Tibial artery (tissue), 4 donors: Measurements from ENCODE around the gene ZBED2.

Experiments
- DNase-seq, 2 donors: peaks; one replicate each; pipeline ENCODE4 v3.0.0-alpha.2; 2019
- H3K27ac ChIP-seq, 2 donors: fragments of 200-600 bp; sonication (generic) in 1 of 2; 1 replicate in 1 of 2; 2 replicates in 1 of 2; pipeline ENCODE4 v1.5.1; 2018 to 2019; ENCODE audit warnings: mild to moderate bottlenecking in 1 of 2
- H3K27me3 ChIP-seq, 2 donors: fragments of 200-600 bp; sonication (generic) in 1 of 2; one replicate each; pipeline versions ENCODE4 v1.5.1 to v1.6.0; 2016 to 2019
- H3K36me3 ChIP-seq, 3 donors: fragments of 200-600 bp; sonication (generic) in 2 of 3; one replicate each; pipeline ENCODE4 v1.5.1; 2016 to 2019; ENCODE audit warnings: mild to moderate bottlenecking in 2 of 3
- H3K4me1 ChIP-seq, 4 donors: fragments of 200-600 bp; sonication (generic) in 2 of 4; 1 replicate in 3 of 4; 2 replicates in 1 of 4; pipeline ENCODE4 v1.5.1; 2016 to 2019
- H3K4me3 ChIP-seq, 2 donors: fragments of 200-600 bp; sonication (generic) in 1 of 2; 1 replicate in 1 of 2; 2 replicates in 1 of 2; pipeline ENCODE4 v1.5.1; 2018 to 2019; ENCODE audit warnings: mild to moderate bottlenecking in 2 of 2
- H3K9me3 ChIP-seq, 3 donors: fragments of 200-600 bp; sonication (generic) in 1 of 3; one replicate each; pipeline ENCODE4 v1.5.1; 2016 to 2019
- CTCF ChIP-seq, 2 experiments: fragments of 200-600 bp in 1 of 2; fragments of 450-650 bp in 1 of 2; IDR thresholded peaks; one replicate each; pipeline ENCODE4 v1.5.1; 2017 to 2019; ENCODE audit warnings: antibody characterized with exemption in 2 of 2, mild to moderate bottlenecking in 1 of 2, moderate library complexity in 1 of 2
- intact Hi-C: fragments of 100-400 bp; cut with DNase I; formaldehyde crosslinking; loops from one replicate; pipeline ENCODE4 v1.15.0; 2023; ENCODE audit warnings: low total_unique reads

ZBED2 gene

GRCh38 chr3:111589303-111590142 lies 5.6 kb downstream of the ZBED2 start:
- Histone ChIP-seq H3K27ac (no peak overlapping the region), H3K4me1 (no peaks in the 10 kb centered on the region), H3K4me3 (no peak overlapping the region), H3K36me3 (no peaks in the 10 kb centered on the region), H3K9me3 (no peaks in the 10 kb centered on the region), H3K27me3 (no peaks in the 10 kb centered on the region)
- no peak for TF ChIP-seq CTCF (IDR thresholded peaks at IDR 0.05)
- intact Hi-C loops: no loop called here
- no peak for DNase-seq

GRCh38 chr3:111588527-111588926 lies 6.6 kb downstream of the ZBED2 start:
- H3K36me3 ChIP-seq: no peaks in the 10 kb centered on the region
- TF ChIP-seq CTCF (IDR thresholded peaks at IDR 0.05): no peak
- H3K4me3 ChIP-seq: no peak overlapping the region
- H3K27me3 ChIP-seq: no peaks in the 10 kb centered on the region
- no peaks in the 10 kb centered on the region for H3K4me1 ChIP-seq
- no peak overlapping the region for H3K27ac ChIP-seq
- intact Hi-C loops: no loop called here
- H3K9me3 ChIP-seq: no peaks in the 10 kb centered on the region
- DNase-seq: no peak

- intact Hi-C loops: no loop called here
- peaks cover 0 to 5% (median 0%) of the 10 kb centered on the region in 4 donors for H3K4me1 ChIP-seq
- no peaks in the 10 kb centered on the region for H3K36me3 ChIP-seq
- no peaks in the 10 kb centered on the region for H3K9me3 ChIP-seq
- no peak for DNase-seq
- no peak overlapping the region for H3K4me3 ChIP-seq
- TF ChIP-seq CTCF (IDR thresholded peaks at IDR 0.05): no peak
- H3K27ac ChIP-seq: no peak overlapping the region
- H3K27me3 ChIP-seq: no peaks in the 10 kb centered on the region
Observed at GRCh38 chr3:111585217-111585616, 9.9 kb downstream of the ZBED2 start.

GRCh38 chr3:111584744-111585143 lies 10.4 kb downstream of the ZBED2 start:
- no peak for TF ChIP-seq CTCF (IDR thresholded peaks at IDR 0.05)
- no peak overlapping the region for H3K27ac ChIP-seq
- intact Hi-C loops: no loop called here
- no peak overlapping the region for H3K4me3 ChIP-seq
- H3K9me3 ChIP-seq: no peaks in the 10 kb centered on the region
- no peaks in the 10 kb centered on the region for H3K36me3 ChIP-seq
- no peak for DNase-seq
- peaks cover 0 to 5% (median 0%) of the 10 kb centered on the region in 4 donors for H3K4me1 ChIP-seq
- no peaks in the 10 kb centered on the region for H3K27me3 ChIP-seq

- DNase-seq: no peak
- TF ChIP-seq CTCF (IDR thresholded peaks at IDR 0.05): no peak
- Histone ChIP-seq H3K4me3 (no peak overlapping the region), H3K36me3 (no peaks in the 10 kb centered on the region), H3K4me1 (peaks cover 0 to 5% (median 0%) of the 10 kb centered on the region in 4 donors), H3K27ac (no peak overlapping the region), H3K27me3 (no peaks in the 10 kb centered on the region), H3K9me3 (no peaks in the 10 kb centered on the region)
- intact Hi-C loops: no loop called here
Observed at GRCh38 chr3:111582120-111582474, 13.0 kb downstream of the ZBED2 start.
